Neuronal stem cell (in vitro differentiated cells): ENCODE results near the gene DCAF16.

ENCODE experiments used
- DNase-seq: peaks from one replicate; pipeline ENCODE4 v3.0.0-alpha.2; 2013; ENCODE audit warnings: low spot score
- H2AFZ ChIP-seq: one replicate; pipeline ENCODE4 v1.6.1; 2013; ENCODE audit warnings: mild to moderate bottlenecking, low read length, inconsistent platforms
- H2AK5ac ChIP-seq: 2 replicates; pipeline ENCODE4 v1.6.1; 2013; ENCODE audit warnings: low read depth, mild to moderate bottlenecking, inconsistent platforms, low read length, moderate library complexity, mixed read lengths
- H2BK120ac ChIP-seq: 2 replicates; pipeline ENCODE4 v1.6.1; 2013; ENCODE audit warnings: low read depth, mild to moderate bottlenecking, inconsistent platforms, low read length, moderate library complexity, mixed read lengths
- H2BK12ac ChIP-seq: one replicate; pipeline ENCODE4 v1.6.1; 2013; ENCODE audit warnings: low read length, inconsistent platforms
- H2BK15ac ChIP-seq: 2 replicates; pipeline ENCODE4 v1.6.1; 2013; ENCODE audit warnings: mild to moderate bottlenecking, low read length, inconsistent platforms, mixed read lengths
- H2BK5ac ChIP-seq: one replicate; pipeline ENCODE4 v1.6.1; 2013; ENCODE audit warnings: inconsistent platforms, mild to moderate bottlenecking, low read length, moderate library complexity
- H3K14ac ChIP-seq: one replicate; pipeline ENCODE4 v1.6.1; 2013; ENCODE audit warnings: low read length, inconsistent platforms
- H3K18ac ChIP-seq: 2 replicates; pipeline ENCODE4 v1.6.1; 2013; ENCODE audit warnings: low read length, inconsistent platforms
- H3K23ac ChIP-seq: 2 replicates; pipeline ENCODE4 v1.6.1; 2013; ENCODE audit warnings: low read depth, mild to moderate bottlenecking, mixed read lengths, low read length, inconsistent platforms; ENCODE audit not compliant: poor library complexity
- H3K27ac ChIP-seq: replicated peaks from 3 replicates; pipeline ENCODE4 v1.5.1; 2013; ENCODE audit warnings: low read length, inconsistent platforms
- H3K27me3 ChIP-seq, 3 experiments: 2 replicates each; pipeline ENCODE4 v1.6.1; 2013; ENCODE audit warnings: low read length in 3 of 3, mild to moderate bottlenecking in 2 of 3, inconsistent platforms in 1 of 3, low read depth in 1 of 3, mixed read lengths in 1 of 3, moderate library complexity in 1 of 3; ENCODE audit not compliant: control insufficient read depth in 3 of 3, insufficient read depth in 3 of 3
- H3K36me3 ChIP-seq, 2 donors: replicated peaks in 1 of 2; 2 replicates each; pipeline ENCODE4 v1.6.1; 2013; ENCODE audit warnings: low read length in 2 of 2; ENCODE audit not compliant: control insufficient read depth in 2 of 2, insufficient read depth in 2 of 2
- H3K4ac ChIP-seq: 2 replicates; pipeline ENCODE4 v1.6.1; 2013; ENCODE audit warnings: inconsistent platforms, mild to moderate bottlenecking, low read length, moderate library complexity
- H3K4me1 ChIP-seq, 2 donors: 1 replicate in 1 of 2; 2 replicates in 1 of 2; pipeline ENCODE4 v1.6.1; 2013; ENCODE audit warnings: low read length in 2 of 2, low read depth in 1 of 2; ENCODE audit not compliant: control insufficient read depth in 2 of 2, insufficient read depth in 1 of 2
- H3K4me2 ChIP-seq: one replicate; pipeline ENCODE4 v1.6.1; 2013; ENCODE audit warnings: mild to moderate bottlenecking, low read length, inconsistent platforms; ENCODE audit not compliant: insufficient read depth, poor library complexity, severe bottlenecking
- H3K4me3 ChIP-seq, 2 donors: 2 replicates each; pipeline ENCODE4 v1.5.1; 2013; ENCODE audit warnings: low read length in 2 of 2, mild to moderate bottlenecking in 2 of 2, inconsistent platforms in 1 of 2, moderate library complexity in 1 of 2
- H3K79me1 ChIP-seq: one replicate; pipeline ENCODE4 v1.6.1; 2013; ENCODE audit warnings: low read depth, mild to moderate bottlenecking, inconsistent platforms, low read length, moderate library complexity
- H3K9ac ChIP-seq: one replicate; pipeline ENCODE4 v1.6.1; 2013; ENCODE audit warnings: mild to moderate bottlenecking, low read depth, low read length, inconsistent platforms; ENCODE audit not compliant: poor library complexity
- H3K9me3 ChIP-seq, 2 donors: replicated peaks in 1 of 2; 2 replicates each; pipeline versions ENCODE3 to v1.6.1; 2013; ENCODE audit warnings: low read length in 2 of 2, mild to moderate bottlenecking in 2 of 2, inconsistent platforms in 1 of 2, low read depth in 1 of 2, mixed read lengths in 1 of 2, moderate library complexity in 1 of 2; ENCODE audit not compliant: control insufficient read depth in 2 of 2, insufficient read depth in 1 of 2
- H4K8ac ChIP-seq: one replicate; pipeline ENCODE4 v1.6.1; 2013; ENCODE audit warnings: low read depth, mild to moderate bottlenecking, inconsistent platforms, low read length, moderate library complexity
- H4K91ac ChIP-seq: one replicate; pipeline ENCODE4 v1.6.1; 2013; ENCODE audit warnings: low read length, low read depth, mild to moderate bottlenecking, inconsistent platforms; ENCODE audit not compliant: poor library complexity
- WGBS, 2 donors: extraction: QIAGEN DNeasy Blood & Tissue Kit; methylation state at CpG; one replicate each; pipeline ENCODE4 v1.1.7; 2013; ENCODE audit warnings: missing lambda C conversion rate in 2 of 2, mixed read lengths in 1 of 2; ENCODE audit not compliant: insufficient read length in 2 of 2, insufficient replicate concordance in 1 of 2; ENCODE audit errors: extremely low coverage in 2 of 2; 5-methylcytosine and 5-hydroxymethylcytosine counted together

DCAF16 gene

GRCh38 chr4:17811078-17811603 is 584 bp upstream of the DCAF16 start:
- Histone ChIP-seq H2BK12ac (no peak overlapping the region), H4K91ac (no peak overlapping the region), H3K4me3 (peak overlapping the region; percentile 91 to 99), H4K8ac (no peak overlapping the region), H3K27ac (peak overlapping the region; percentile 78), H3K4me2 (peak overlapping the region; percentile 42), H3K27me3 (no peaks in the 10 kb centered on the region), H3K9ac (peak overlapping the region; percentile 91), H3K23ac (peak overlapping the region; percentile 81), H2AFZ (peak overlapping the region; percentile 88), H3K18ac (peak overlapping the region; percentile 94), H2BK5ac (no peak overlapping the region), H2BK120ac (no peak overlapping the region), H3K14ac (peak overlapping the region; percentile 17), H3K79me1 (no peaks in the 10 kb centered on the region), H3K4me1 (peaks cover 0 to 16% of the 10 kb centered on the region in 2 donors), H2AK5ac (peak overlapping the region; percentile 74), H3K9me3 (no peaks in the 10 kb centered on the region), H2BK15ac (no peak overlapping the region), H3K36me3 (peaks cover 2 to 73% of the 10 kb centered on the region in 2 donors), H3K4ac (peak overlapping the region; percentile 61)
- no CpG with 5 or more reads among the region's 48 CpGs for WGBS, 2 donors
- no peak for DNase-seq

GRCh38 chr4:17809667-17810066 is 890 bp downstream of the DCAF16 start:
- Histone ChIP-seq H3K23ac (no peak overlapping the region), H3K79me1 (no peaks in the 10 kb centered on the region)
- WGBS, 2 donors, result no CpG with 5 or more reads among the region's 7 CpGs

GRCh38 chr4:17807446-17807845 is 3.1 kb downstream of the DCAF16 start:
- Histone ChIP-seq H2BK15ac (no peak overlapping the region), H3K79me1 (peaks cover 4% of the 10 kb centered on the region), H3K4ac (no peak overlapping the region), H2BK120ac (no peak overlapping the region), H3K9me3 (no peaks in the 10 kb centered on the region), H4K8ac (no peak overlapping the region), H3K36me3 (peaks cover 13 to 73% of the 10 kb centered on the region in 2 donors), H3K27ac (no peak overlapping the region), H3K9ac (no peak overlapping the region), H4K91ac (no peak overlapping the region), H3K27me3 (no peaks in the 10 kb centered on the region), H3K14ac (no peak overlapping the region), H2AK5ac (no peak overlapping the region), H3K4me2 (no peak overlapping the region), H2AFZ (no peak overlapping the region), H3K18ac (no peak overlapping the region), H3K23ac (no peak overlapping the region), H2BK5ac (no peak overlapping the region), H3K4me3 (no peak overlapping the region), H2BK12ac (no peak overlapping the region), H3K4me1 (peaks cover 0 to 11% of the 10 kb centered on the region in 2 donors)
- DNase-seq, result no peak
- WGBS, 2 donors, result no CpG with 5 or more reads among the region's 6 CpGs

More at GRCh38 chr4:17809667-17810066, 890 bp downstream of the DCAF16 start:
- H3K18ac ChIP-seq, result no peak overlapping the region
- no peaks in the 10 kb centered on the region for H3K9me3 ChIP-seq
- H3K14ac ChIP-seq, result no peak overlapping the region
- DNase-seq, result no peak
- H3K4me3 ChIP-seq, result peak overlapping the region; percentile 88 to 91
- no peak overlapping the region for H2AK5ac ChIP-seq
- H3K27ac ChIP-seq, result no peak overlapping the region
- no peaks in the 10 kb centered on the region for H3K27me3 ChIP-seq
- H3K4me1 ChIP-seq, result peaks cover 0 to 16% of the 10 kb centered on the region in 2 donors
- no peak overlapping the region for H4K8ac ChIP-seq
- H2BK15ac ChIP-seq, result no peak overlapping the region
- H3K4ac ChIP-seq, result no peak overlapping the region
- H2BK5ac ChIP-seq, result no peak overlapping the region
- H2AFZ ChIP-seq, result no peak overlapping the region
- H2BK120ac ChIP-seq, result no peak overlapping the region
- peaks cover 0 to 73% of the 10 kb centered on the region in 2 donors for H3K36me3 ChIP-seq
- H3K4me2 ChIP-seq, result peak overlapping the region; percentile 89
- no peak overlapping the region for H2BK12ac ChIP-seq
- H4K91ac ChIP-seq, result no peak overlapping the region
- H3K9ac ChIP-seq, result no peak overlapping the region

- no peak for DNase-seq
- H2AFZ ChIP-seq, result no peak overlapping the region
- H3K9ac ChIP-seq, result no peak overlapping the region
- no peak overlapping the region for H3K23ac ChIP-seq
- no peak overlapping the region for H2BK12ac ChIP-seq
- no peak overlapping the region for H4K91ac ChIP-seq
- WGBS, 2 donors, result no CpG with 5 or more reads among the region's 3 CpGs
- peaks cover 13 to 86% of the 10 kb centered on the region in 2 donors for H3K36me3 ChIP-seq
- no peak overlapping the region for H3K4me3 ChIP-seq
- no peaks in the 10 kb centered on the region for H3K27me3 ChIP-seq
- H2BK5ac ChIP-seq, result no peak overlapping the region
- no peak overlapping the region for H3K14ac ChIP-seq
- H3K4me2 ChIP-seq, result no peak overlapping the region
- no peak overlapping the region for H2AK5ac ChIP-seq
- H3K79me1 ChIP-seq, result peaks cover 4% of the 10 kb centered on the region
- H2BK120ac ChIP-seq, result no peak overlapping the region
- no peak overlapping the region for H3K27ac ChIP-seq
- H2BK15ac ChIP-seq, result no peak overlapping the region
- no peaks in the 10 kb centered on the region for H3K9me3 ChIP-seq
- H3K4ac ChIP-seq, result no peak overlapping the region
- H3K4me1 ChIP-seq, result peaks cover 0 to 11% of the 10 kb centered on the region in 2 donors
- H3K18ac ChIP-seq, result no peak overlapping the region
- no peak overlapping the region for H4K8ac ChIP-seq
These were observed 4.9 kb downstream of the DCAF16 start for GRCh38 chr4:17805580-17806155.
